Activated T-cell treated with anti-CD3 and anti-CD28 coated beads, Interleukin-2, amount 50 U/mL, for 4 hours (primary cell): ENCODE results near the gene ERBB4. TPM values are rescaled to one million over a fixed set of nuclear protein-coding genes. Genes with fewer than 3 reads are reported as not detected.
"Not testable (repeated sequence)": the region's sequence is repeated elsewhere in the genome, so short reads cannot be mapped to it uniquely, and the experiment has no call there.

Experiments
- ATAC-seq, 2 donors: fragments of 200-7000 bp; cut with Tn5 transposase; one replicate each; pipeline ENCODE4 v1.10.0; 2021
- DNase-seq: peaks from one replicate; pipeline ENCODE4 v3.0.0-alpha.2; 2020
- H3K27me3 Mint-ChIP-seq: one replicate; pipeline ENCODE4 v1.8.0; 2021; ENCODE audit warnings: low read depth, mixed read lengths
- H3K36me3 Mint-ChIP-seq: one replicate; pipeline ENCODE4 v1.8.0; 2022; ENCODE audit warnings: mixed read lengths; ENCODE audit not compliant: insufficient read depth
- H3K4me1 Mint-ChIP-seq: one replicate; pipeline ENCODE4 v1.8.0; 2021; ENCODE audit warnings: low read depth, mixed read lengths
- H3K4me3 Mint-ChIP-seq: one replicate; pipeline ENCODE4 v1.8.0; 2021; ENCODE audit warnings: mild to moderate bottlenecking, moderate library complexity, mixed read lengths
- H3K9me3 Mint-ChIP-seq: one replicate; pipeline ENCODE4 v1.8.0; 2021; ENCODE audit warnings: mixed read lengths
- total RNA-seq, 3 donors: library from RNA; stranded (reverse); gene quantifications; one replicate each; pipeline ENCODE4 v1.2.1, GENCODE V29; 2021

The ERBB4 gene
- total RNA-seq, 3 donors from 2014 or later = not detected

- H3K4me1 Mint-ChIP-seq = no peaks in the 10 kb centered on the region
- H3K4me3 Mint-ChIP-seq = no peak overlapping the region
- H3K36me3 Mint-ChIP-seq = no peaks in the 10 kb centered on the region
- ATAC-seq (no peak), DNase-seq (no peak)
- peaks cover 5% of the 10 kb centered on the region for H3K9me3 Mint-ChIP-seq
- H3K27me3 Mint-ChIP-seq = no peaks in the 10 kb centered on the region
These were observed 501.5 kb downstream of the ERBB4 start for GRCh38 chr2:212037062-212037461.

DNA sequence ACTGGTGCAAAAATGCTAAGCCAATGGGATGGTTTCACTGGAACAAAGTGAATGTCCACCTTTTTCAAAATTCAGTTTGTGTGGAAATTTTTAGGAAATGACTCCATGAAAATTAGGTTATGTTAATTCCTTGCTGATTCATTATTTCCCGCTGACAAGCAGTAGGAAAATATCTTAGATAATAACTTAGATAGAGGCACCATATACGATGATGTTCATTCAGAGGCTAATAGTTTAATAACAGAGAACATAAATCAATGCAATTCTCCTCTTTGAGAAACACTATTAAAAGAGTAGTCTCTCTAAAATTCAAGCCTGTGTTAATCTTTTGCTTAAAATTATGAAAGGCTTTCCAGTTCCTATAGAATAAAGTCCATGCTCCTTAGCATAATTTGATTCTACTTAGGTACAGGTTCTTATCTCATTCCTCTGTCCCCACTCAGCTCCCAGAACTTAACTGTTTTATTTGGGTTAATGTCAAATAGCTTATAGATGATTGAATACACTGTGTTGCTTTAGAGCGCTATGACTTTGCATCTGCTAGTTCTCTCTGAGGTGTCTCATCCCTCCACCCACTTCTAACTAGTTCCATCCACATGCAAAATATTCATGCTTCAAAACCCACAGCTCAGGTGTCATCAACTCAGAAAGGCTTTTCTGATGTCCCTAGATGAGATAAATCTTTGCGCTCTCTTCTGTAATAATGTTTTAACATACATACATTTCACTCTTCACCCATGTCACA, 503.6 kb downstream of the ERBB4 start:
- Mint-ChIP-seq H3K4me1 (no peaks in the 10 kb centered on the region), H3K36me3 (no peaks in the 10 kb centered on the region), H3K9me3 (no peaks in the 10 kb centered on the region), H3K27me3 (no peaks in the 10 kb centered on the region), H3K4me3 (no peak overlapping the region)
- ATAC-seq = no peak
- no peak for DNase-seq

GRCh38 chr2:212033888-212034287, 504.7 kb downstream of the ERBB4 start:
- Mint-ChIP-seq H3K4me1 (no peaks in the 10 kb centered on the region), H3K4me3 (no peak overlapping the region), H3K27me3 (no peaks in the 10 kb centered on the region), H3K36me3 (no peaks in the 10 kb centered on the region), H3K9me3 (no peaks in the 10 kb centered on the region)
- ATAC-seq (no peak), DNase-seq (no peak)

GRCh38 chr2:212032536-212033219, 505.9 kb downstream of the ERBB4 start:
- H3K4me3 Mint-ChIP-seq = no peak overlapping the region
- H3K27me3 Mint-ChIP-seq = no peaks in the 10 kb centered on the region
- H3K36me3 Mint-ChIP-seq = no peaks in the 10 kb centered on the region
- no peaks in the 10 kb centered on the region for H3K4me1 Mint-ChIP-seq
- no peak for ATAC-seq
- H3K9me3 Mint-ChIP-seq = no peaks in the 10 kb centered on the region
- no peak for DNase-seq

- DNase-seq = no peak
- Mint-ChIP-seq H3K9me3 (no peaks in the 10 kb centered on the region), H3K4me3 (no peak overlapping the region), H3K27me3 (no peaks in the 10 kb centered on the region), H3K36me3 (no peaks in the 10 kb centered on the region), H3K4me1 (no peaks in the 10 kb centered on the region)
- no peak for ATAC-seq
These were observed 506.6 kb downstream of the ERBB4 start for GRCh38 chr2:212032032-212032431.

DNA sequence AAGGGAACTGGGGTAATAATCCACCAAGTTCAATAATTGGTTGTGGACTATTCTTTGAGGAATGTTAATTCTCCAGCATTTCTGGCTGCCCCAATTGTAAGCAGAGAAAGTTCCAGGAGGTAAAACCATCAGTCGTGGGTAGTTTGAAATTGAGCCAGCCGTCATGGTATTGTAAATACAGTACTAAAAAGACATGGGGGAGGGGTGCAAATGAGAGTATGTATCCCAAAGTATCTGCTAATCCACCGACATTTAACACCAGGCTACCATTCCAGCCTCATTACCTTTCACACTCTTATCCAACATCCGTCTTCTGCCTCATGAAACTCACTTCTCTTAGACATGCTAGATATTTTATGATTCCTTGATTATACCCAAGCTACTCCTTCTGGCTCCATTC, 507.9 kb downstream of the ERBB4 start:
- no peaks in the 10 kb centered on the region for H3K4me1 Mint-ChIP-seq
- no peak overlapping the region for H3K4me3 Mint-ChIP-seq
- DNase-seq (no peak), ATAC-seq (no peak)
- H3K36me3 Mint-ChIP-seq = no peaks in the 10 kb centered on the region
- no peaks in the 10 kb centered on the region for H3K27me3 Mint-ChIP-seq
- H3K9me3 Mint-ChIP-seq = no peaks in the 10 kb centered on the region

GRCh38 chr2:212028798-212029394, 509.7 kb downstream of the ERBB4 start:
- Mint-ChIP-seq H3K27me3 (no peaks in the 10 kb centered on the region), H3K4me1 (no peaks in the 10 kb centered on the region), H3K9me3 (peaks cover 4% of the 10 kb centered on the region), H3K36me3 (no peaks in the 10 kb centered on the region), H3K4me3 (no peak overlapping the region)
- ATAC-seq (no peak), DNase-seq (no peak)

- H3K4me1 Mint-ChIP-seq = no peaks in the 10 kb centered on the region
These were observed 510.6 kb downstream of the ERBB4 start for GRCh38 chr2:212027681-212028628.

GRCh38 chr2:212024040-212024439, 514.6 kb downstream of the ERBB4 start:
- Mint-ChIP-seq H3K4me3 (no peak overlapping the region), H3K4me1 (no peaks in the 10 kb centered on the region), H3K9me3 (peaks cover 4% of the 10 kb centered on the region), H3K27me3 (no peaks in the 10 kb centered on the region), H3K36me3 (no peaks in the 10 kb centered on the region)
- ATAC-seq (no peak), DNase-seq (no peak)

More at GRCh38 chr2:212027681-212028628, 510.6 kb downstream of the ERBB4 start:
- Mint-ChIP-seq H3K4me3 (no peak overlapping the region), H3K36me3 (no peaks in the 10 kb centered on the region), H3K27me3 (no peaks in the 10 kb centered on the region), H3K9me3 (peaks cover 4% of the 10 kb centered on the region)
- DNase-seq = no peak
- ATAC-seq = no peak

GRCh38 chr2:212022966-212023365, 515.6 kb downstream of the ERBB4 start:
- Mint-ChIP-seq H3K4me3 (no peak overlapping the region), H3K4me1 (no peaks in the 10 kb centered on the region), H3K36me3 (no peaks in the 10 kb centered on the region)

DNA sequence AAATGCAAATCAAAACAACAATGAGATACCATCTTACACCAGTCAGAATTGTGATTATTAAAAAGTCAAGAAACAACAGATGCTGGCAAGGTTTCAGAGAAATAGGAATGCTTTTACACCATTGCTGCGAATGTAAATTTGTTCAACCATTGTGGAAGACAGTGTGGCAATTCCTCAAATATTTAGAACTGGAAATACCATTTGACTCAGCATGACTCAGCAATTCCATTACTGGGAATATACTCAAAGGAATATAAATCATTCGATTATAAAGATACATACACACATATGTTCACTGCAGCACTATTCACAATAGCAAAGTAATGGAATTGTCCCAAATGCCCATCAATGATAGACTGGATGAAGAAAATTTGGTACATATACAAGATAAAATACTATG, 516.7 kb downstream of the ERBB4 start:
- DNase-seq (no peak), ATAC-seq (no peak)
- Mint-ChIP-seq H3K4me1 (no peaks in the 10 kb centered on the region), H3K4me3 (no peak overlapping the region), H3K36me3 (no peaks in the 10 kb centered on the region), H3K27me3 (no peaks in the 10 kb centered on the region), H3K9me3 (peaks cover 4% of the 10 kb centered on the region)

More at GRCh38 chr2:212022966-212023365, 515.6 kb downstream of the ERBB4 start:
- ATAC-seq = no peak
- DNase-seq = no peak
- Mint-ChIP-seq H3K9me3 (peaks cover 4% of the 10 kb centered on the region), H3K27me3 (no peaks in the 10 kb centered on the region)

GRCh38 chr2:212015588-212015987, 523.0 kb downstream of the ERBB4 start:
- no peak for ATAC-seq
- H3K36me3 Mint-ChIP-seq = no peaks in the 10 kb centered on the region
- H3K4me3 Mint-ChIP-seq = no peak overlapping the region
- no peaks in the 10 kb centered on the region for H3K27me3 Mint-ChIP-seq
- no peaks in the 10 kb centered on the region for H3K4me1 Mint-ChIP-seq
- H3K9me3 Mint-ChIP-seq = no peaks in the 10 kb centered on the region
- no peak for DNase-seq

- H3K4me3 Mint-ChIP-seq = no peak overlapping the region
These were observed 525.0 kb downstream of the ERBB4 start for GRCh38 chr2:212013626-212014025.

DNA sequence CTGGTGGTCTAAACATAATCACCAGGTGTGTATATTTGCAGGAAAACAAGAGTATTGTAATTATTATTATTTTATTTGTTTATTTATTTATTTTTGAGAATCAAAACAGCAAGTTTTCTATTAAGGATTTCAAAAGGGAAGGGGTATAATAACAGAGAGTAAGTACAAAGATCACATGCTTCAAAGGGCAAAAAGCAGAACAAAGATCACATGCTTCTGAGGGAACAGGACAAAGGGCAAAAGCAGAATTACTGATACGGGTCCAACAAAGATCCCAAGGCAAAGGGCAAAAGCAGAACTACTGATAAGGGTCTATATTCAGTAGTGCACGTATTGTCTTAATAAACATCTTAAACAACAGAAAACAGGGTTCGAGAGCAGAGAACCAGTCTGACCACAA, 528.3 kb downstream of the ERBB4 start:
- ATAC-seq, H3K36me3 Mint-ChIP-seq, H3K9me3 Mint-ChIP-seq: not testable (repeated sequence)

More at GRCh38 chr2:212013626-212014025, 525.0 kb downstream of the ERBB4 start:
- Mint-ChIP-seq H3K36me3 (no peaks in the 10 kb centered on the region), H3K4me1 (no peaks in the 10 kb centered on the region), H3K27me3 (no peaks in the 10 kb centered on the region), H3K9me3 (no peaks in the 10 kb centered on the region)
- no peak for DNase-seq
- ATAC-seq = no peak

More for the DNA sequence above, 528.3 kb downstream of the ERBB4 start:
- DNase-seq, H3K4me1 Mint-ChIP-seq, H3K4me3 Mint-ChIP-seq, H3K27me3 Mint-ChIP-seq: not testable (repeated sequence)
